ENCODE data around the gene UBTF.
A peak's percentile ranks its signal among the peaks of the same experiment; 100 is the strongest.

Gene UBTF

DNA sequence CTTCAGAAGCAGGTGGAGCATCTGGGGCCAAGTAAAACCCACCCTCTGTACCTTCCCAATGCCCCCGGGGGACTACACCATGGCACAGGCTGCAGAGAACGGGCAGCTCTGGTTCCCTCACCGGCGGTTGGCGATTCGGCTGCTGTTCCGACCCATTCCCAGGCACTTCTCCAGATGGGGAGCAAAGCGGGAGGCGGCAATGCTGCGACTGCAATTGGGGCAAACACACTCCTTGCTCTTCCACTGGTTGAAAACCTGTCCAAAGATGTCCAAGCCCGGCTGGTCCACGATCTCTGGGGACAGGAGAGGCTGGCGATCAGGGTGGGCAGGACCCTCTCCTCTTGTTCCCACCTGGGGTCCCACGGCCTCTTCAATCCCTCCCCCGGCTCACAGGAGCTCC is 22.4 kb downstream of the UBTF start:
- DNase-seq: no peak

DNA sequence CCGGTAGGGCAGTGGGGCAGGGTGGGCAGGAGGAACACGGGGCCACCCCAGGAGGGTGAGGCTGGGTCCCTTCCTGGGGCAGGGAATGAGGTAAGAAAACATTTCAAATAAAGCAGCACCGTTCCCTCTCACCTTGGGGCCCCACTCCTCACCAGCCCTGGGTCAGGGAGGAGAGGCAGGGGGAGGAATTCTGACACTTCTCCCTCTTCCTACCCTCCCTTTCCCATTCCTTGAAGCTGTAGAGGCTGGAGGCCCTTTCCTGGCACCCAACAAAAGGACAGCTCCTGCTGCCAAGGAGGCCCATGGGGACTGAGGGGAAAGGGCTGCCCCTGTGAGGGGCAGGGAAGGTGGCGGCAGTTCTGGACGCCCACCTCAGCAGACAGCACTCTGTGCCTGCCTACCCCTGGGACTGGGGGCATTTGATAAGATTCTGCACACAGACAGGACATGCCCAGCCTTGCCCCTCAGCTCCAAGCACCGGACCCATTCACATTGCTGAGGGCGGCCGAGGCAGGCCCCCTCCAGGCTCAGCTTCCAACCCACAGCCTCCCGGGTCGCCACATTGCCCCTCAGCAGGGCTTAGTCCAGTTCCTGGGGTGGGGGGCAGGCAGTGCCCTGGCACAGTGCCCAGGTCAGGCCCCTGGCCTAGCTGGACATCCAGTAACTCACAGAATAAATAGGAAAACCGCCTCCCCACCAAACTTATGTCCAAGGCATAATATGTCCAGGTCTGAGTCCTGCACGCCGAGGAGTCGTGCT is 26.0 kb downstream of the UBTF start:
- DNase-seq: no peak

DNA sequence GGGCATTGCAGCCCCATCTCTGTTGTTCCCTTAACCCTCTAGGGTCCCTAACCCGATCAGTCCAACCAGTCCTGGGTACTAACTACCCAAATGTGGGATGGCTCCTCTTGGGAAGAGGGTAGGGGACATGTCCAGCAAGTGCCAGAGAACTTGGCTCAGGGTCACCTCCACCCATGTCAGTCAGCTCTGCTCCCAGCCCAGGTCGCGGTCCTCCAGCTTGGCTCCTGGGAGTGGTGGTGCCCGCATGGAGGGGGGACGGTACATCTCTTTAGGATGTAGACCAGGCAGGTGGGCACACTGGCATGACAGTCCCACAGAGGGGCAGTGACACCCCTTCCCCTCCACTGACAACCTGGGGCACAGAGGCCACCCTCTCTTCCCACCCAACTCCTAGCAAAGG is 26.7 kb downstream of the UBTF start:
- no peak for DNase-seq

DNA sequence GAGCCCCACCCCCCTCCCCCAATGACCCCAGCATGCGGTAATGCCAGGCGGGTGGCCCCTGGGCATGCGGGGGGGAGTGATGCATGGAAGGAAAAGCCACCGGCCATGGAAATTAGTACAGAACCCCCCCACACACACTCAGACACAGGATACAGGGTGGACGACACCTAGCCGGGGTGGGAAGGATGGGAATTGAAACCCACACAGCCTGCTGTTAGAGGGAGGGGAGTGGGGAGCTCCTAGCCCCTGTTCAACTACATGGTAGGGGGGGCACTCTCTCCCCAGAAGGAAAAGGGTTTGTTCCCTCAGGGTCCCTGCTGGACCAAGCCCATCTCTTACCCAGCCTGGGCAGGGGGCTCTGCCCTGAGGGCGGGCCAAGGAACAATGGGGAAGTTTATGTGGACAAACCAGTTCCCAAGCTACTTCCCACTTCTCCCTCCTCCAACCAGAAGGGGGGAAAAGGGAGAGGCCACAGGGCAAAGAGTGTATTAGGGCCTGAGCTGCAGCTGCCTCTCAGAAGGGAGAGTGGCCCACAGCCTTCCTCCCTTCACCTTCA is 27.5 kb downstream of the UBTF start:
- no peak for DNase-seq

DNA sequence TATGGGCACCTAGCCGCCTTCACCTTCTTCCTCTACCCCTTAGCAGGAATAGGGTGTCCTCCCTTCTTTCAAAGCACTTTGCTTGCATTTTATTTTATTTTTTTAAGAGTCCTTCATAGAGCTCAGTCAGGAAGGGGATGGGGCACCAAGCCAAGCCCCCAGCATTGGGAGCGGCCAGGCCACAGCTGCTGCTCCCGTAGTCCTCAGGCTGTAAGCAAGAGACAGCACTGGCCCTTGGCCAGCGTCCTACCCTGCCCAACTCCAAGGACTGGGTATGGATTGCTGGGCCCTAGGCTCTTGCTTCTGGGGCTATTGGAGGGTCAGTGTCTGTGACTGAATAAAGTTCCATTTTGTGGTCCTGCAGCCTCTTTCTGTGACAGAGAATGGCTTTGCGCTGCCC is 28.1 kb downstream of the UBTF start:
- DNase-seq: no peak

DNA sequence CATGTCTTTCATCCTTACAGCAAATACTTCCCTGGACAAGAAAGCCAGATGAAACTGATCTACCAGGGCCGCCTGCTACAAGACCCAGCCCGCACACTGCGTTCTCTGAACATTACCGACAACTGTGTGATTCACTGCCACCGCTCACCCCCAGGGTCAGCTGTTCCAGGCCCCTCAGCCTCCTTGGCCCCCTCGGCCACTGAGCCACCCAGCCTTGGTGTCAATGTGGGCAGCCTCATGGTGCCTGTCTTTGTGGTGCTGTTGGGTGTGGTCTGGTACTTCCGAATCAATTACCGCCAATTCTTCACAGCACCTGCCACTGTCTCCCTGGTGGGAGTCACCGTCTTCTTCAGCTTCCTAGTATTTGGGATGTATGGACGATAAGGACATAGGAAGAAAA is 29.0 kb downstream of the UBTF start:
- no peak for DNase-seq

DNA sequence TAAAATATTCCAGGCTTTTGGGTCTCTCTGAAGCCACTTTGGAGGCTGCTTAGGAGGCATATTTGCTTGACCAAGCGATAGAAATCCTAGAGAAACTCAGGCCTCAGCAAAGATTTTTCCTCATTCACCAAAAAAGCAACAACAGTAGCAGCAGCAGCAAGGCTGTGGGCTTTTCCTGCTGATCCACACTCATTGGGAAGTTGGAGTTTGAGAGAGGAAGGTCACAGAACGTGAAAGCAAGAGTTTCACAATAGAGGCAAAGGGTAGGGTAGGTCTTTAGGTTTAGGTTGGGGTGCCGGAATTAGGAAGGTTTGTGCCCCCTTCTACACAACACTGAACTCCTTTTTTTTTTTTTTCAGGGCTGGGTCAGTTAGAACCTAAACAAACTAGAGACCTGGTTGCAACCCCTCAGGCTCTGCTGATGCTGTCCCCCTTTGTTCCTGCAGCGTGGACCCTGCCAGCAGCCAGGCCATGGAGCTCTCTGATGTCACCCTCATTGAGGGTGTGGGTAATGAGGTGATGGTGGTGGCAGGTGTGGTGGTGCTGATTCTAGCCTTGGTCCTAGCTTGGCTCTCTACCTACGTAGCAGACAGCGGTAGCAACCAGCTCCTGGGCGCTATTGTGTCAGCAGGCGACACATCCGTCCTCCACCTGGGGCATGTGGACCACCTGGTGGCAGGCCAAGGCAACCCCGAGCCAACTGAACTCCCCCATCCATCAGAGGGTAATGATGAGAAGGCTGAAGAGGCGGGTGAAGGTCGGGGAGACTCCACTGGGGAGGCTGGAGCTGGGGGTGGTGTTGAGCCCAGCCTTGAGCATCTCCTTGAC is 30.7 kb downstream of the UBTF start:
- no peak for DNase-seq

DNA sequence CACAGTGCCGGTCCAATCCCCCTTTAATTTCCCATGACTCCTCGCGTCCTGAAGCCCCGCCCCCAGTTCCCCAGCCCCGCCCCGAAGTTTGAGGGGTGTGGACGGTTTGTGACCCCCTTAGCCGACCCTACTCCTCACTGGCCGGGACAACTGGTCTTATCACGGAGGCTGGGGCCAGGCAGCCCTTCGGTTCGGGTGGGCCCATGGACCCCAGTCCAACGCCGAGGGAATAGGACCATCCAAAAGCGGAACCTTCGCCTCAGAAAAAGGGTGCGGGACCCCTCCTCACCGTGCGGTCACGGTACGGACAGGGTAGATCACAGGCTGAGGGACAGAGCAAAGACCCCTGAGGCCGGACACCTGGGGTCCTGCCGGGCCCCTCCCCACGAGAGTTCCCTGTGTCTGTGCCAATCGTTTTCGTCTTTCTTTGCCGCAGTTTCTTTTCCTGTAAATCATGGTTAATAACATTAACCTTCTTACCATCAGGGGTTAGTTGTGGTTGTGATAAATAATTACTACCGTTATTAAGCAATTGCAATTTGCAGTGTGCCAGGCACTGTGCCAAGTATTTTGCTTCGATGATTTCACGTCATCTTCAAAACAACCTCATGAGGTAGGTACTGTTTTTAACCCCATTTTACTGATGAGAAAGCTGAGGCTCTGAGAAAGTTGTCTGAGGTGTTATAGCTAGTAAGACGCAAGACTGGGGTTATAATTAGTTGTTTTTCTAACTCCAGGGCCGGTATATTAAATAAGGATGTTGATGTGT is 32.2 kb downstream of the UBTF start:
- peak; percentile 55 for DNase-seq

DNA sequence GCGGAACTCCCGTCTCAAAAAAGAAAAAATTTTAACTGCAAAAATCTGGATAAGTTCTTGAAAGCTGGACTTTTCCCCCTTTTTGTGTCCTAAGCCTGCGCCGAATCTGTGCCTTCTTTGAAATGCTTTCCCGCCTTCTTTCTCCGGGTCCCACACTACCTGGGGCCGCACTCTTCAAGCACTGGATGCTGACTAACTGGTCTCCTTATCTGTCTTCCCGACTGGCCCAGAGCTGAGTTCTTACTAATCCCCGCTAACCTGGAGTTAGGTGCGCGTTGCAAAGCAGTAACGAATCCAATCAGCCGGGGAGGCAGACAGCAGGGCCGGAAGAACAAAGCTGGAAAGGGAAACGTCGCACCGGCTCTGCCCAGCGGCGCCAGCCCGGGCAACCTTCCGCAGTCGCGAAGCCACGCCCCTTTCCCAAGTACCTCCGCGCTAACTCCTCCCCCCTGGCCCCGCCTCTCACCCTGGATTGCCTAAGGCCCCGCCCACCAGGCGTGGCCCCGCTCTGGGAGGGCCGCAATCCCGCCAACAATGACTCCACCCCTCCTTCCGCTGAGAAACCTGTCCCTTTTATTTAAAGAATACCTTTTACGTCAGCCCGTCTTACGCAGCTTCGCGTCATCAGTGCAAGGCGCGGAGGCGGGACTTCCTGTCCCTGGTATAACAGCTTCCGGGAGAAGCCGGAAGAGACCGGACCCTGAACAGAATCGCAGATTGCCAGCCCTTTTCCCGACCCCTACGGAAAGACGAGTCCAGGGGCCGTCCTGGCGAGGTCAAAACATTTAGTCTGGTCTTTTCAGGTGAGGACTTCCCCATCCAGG is 33.0 kb downstream of the UBTF start, which contains the start of gene TMUB2:
Gene TMUB2 (plus strand): TSS at position 666 of the 824 bp plus-strand sequence. CDS start 737 bp downstream, outside the sequence.
- DNase-seq: peak; percentile 99

DNA sequence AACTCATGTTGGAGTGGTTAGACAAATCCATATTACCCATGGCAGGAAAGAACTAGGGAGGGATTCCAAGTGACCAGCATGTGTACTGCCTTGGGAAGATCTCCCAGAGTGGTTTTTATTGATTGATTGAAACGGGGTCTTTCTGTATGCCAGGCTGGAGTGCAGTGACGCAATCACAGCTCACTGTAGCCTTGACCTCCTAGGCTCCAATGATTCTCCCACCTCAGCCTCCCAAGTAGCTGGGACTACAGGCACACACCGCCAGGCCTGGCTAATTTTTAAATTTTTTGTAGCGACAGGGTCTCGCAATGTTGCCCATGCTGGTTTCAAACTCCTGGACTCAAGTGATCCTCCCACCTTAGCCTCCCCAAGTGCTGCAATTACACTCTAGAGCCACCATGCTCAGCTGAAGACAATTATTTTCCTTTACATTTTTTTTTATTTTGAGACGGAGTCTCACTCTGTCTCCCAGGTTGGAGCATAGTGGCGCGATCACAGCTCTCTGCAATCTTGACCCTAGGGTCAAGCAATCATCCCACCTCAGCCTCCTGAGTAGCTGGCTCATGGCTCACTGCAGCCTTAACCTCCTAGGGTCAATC is 35.2 kb downstream of the UBTF start:
- no peak for DNase-seq

DNA sequence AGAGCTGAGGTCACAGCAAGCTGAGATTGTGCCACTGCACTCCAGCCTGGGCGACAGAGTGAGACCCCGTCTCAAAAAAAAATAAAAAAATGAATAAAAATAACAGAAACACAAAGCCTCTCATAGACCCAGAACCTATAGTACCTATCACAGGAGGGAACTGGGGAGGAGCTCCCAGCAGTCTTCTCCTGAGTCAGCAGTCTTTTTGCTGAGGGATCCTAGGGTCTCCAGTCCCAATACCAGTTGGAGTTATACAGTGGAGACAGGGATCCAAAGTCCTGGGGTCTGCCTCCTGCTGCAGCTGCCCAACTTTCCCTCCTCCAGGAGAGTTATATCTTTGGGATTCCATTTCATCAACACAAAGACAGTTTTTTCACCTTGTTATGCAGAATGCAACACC is 36.5 kb downstream of the UBTF start:
- no peak for DNase-seq

DNA sequence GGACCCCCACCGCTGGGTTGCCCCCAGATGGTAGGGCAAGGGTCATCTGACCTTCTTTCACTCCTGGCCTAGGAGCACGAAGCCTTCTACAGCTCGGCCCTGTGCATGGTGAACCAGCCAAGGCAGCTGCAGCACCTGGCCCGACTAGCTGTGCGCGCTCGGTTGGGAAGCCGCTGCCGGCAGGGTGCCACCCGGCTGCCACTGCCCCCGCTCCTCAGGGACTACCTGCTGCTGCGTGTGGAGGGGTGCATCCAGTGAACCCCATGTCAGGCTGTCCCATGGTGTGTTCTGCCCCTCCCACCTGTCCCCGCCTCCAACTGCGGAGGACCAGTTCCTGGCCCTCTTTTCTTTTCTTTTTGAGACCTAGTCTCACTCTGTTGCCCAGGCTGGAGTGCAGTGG is 41.3 kb downstream of the UBTF start:
- DNase-seq: no peak

DNA sequence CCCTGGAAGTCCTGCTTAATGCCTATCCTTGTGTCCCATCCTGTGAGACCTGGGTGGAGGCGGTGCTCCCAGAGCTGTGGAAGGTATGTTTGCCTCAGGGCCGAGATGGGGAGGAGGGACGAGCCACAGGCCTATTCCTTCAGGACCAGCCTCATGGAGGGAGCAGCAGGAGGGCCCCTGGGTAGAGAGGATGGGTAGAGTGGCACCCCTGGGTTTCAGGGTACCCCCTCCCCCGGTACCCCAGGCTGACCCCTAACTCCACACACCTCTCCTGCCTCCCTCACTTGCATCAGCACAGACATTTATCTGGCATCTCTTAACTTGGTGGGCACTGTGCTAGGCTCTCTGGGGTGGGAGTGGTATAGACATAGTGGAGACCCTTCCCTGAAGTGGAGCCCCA is 41.8 kb downstream of the UBTF start:
- no peak for DNase-seq

DNA sequence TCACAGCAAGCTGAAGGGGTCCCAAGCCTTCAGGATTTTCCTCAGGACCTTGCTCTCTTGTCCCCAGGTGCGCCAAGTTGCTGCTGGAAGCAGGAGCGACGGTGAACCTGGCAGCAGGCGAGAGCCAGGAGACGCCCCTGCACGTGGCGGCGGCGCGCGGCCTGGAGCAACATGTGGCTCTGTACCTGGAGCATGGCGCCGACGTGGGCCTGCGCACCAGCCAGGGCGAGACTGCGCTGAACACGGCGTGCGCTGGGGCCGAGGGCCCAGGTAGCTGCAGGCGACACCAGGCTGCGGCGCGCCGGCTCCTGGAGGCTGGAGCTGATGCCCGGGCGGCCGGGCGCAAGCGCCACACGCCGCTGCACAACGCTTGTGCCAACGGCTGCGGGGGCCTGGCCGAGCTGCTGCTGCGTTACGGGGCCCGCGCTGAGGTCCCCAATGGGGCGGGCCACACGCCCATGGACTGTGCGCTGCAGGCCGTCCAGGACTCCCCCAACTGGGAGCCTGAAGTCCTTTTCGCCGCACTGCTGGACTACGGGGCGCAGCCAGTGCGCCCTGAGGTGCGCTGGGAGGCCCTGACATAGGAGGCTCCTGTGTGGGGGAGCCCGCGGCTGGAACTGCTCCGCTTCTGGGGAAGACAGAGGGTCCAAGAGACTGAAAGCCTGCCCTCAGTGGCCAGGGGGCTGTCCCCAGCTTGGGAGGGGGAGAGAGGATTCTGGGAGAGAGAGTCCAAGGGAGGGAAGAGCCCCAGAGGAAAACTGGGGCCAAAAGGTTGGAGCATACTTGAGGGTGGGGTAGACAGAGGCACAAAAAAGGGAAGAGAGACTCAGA is 42.6 kb downstream of the UBTF start:
- DNase-seq: no peak

DNA sequence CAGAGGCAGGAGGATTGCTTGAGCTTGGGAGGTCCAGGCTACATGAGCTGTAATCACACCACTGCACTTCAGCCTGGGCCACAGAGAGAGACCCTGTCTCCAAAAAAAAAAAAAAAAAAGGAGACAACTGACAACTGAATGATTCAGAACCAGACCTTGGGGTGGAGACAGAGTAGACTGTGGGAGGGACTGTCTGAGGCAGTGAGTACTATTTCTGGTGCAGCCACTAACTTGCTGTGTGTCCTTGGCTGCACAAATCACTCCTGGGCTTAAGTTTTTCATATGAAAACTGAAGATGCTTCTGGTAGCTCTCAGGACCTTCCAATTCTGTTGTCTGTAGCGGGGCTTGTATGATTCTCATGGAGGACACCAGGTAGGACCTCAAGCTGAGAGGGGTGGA is 43.2 kb downstream of the UBTF start:
- no peak for DNase-seq

DNA sequence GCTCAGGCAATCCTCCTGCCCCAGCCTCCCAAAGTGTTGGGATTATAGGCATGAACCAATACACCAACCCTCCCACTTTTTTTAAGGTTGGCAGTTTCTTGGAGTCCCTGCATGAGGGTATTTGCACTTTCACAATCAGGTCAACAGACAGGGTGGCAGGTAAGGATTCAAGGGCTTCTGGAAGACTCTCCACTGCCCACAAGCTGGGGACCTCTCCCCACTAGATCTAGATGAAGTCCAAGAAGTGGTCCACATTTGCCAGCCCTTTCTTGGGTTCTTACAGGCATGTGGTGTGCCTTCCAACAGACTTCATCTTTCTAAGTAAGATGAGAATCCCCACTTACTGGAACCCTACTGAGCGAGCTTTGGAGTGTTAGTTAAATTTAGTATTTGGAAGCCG is 45.0 kb downstream of the UBTF start:
- no peak for DNase-seq

DNA sequence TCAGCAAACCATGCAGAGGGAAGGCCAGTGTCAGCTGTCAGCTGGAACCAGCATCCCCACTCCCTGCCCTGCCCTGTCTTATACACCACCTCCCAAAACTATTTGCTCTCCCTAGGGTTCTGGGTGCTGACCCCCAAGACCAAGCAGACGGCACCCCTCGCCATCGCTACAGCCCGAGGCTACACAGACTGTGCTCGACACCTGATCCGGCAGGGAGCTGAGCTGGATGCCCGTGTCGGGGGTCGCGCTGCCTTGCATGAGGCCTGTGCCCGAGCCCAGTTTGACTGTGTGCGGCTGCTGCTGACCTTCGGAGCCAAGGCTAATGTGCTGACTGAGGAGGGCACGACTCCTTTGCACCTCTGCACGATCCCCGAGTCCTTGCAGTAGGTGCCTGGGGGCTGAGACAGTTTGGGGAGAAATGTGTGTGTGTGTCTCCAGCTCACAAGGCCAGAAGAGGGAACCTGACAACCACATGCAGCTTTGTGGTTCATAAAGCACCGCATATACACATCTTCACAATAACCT is 47.5 kb downstream of the UBTF start:
- DNase-seq: no peak

DNA sequence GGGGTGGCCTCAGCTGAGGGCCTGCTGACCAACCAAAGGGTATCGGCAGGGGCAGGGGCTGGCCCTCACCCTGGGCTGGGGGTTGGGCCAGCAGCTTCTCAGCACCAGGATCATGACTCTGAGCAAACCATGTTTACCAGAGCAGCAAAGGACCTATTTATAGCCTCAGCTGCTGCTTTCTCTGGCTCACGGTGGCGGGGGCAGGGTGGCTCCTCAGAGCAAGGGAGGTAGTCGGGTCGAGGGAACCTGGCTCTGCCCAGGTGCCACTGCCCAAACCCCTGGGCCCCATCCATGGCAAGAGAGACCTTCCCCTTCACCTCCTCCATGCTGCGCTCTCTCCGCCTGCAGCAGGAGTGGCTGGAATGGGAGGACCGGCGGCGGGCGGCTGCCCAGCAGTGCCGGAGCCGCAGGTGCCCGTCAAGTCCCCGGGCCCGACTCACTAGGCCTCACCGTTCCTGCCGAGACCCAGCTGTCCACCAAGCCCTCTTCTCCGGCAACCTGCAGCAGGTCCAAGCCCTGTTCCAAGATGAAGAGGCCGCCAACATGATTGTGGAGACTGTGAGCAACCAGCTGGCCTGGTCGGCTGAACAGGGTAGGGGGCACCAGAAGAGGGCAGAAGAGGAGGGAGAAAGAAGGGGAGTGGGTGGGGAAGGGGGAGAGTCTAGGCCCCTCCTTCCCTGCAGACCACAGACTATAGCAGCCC is 48.8 kb downstream of the UBTF start, which contains the start of gene ASB16:
Gene ASB16 (plus strand): TSS at position 206 of the 703 bp plus-strand sequence. CDS start 86 bp downstream, at position 292.
- no peak for DNase-seq

DNA sequence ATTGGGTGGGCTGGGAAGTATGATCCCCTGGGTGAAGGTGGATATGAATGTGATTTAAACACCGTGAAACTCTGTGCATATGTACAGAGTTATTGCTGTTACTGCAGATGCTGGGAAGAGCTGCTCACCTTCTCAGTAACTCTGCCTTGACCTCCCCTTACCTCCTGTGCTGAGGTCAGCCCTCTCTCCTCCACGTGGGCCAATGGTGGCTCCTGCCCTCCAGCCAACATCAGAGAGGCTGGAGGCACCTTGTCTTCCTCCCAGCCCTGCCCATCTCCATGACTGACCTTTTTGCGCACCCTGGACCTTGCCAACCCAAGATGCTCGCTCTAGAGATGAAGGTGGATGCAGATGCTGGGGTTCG is 49.4 kb downstream of the UBTF start:
- no peak for DNase-seq

All from CD4-positive, alpha-beta T cell treated with Interleukin-15 for 1 hour (primary cell).